HG03439 (cell line): ENCODE results near the gene PIGZ.
A peak's percentile ranks its signal among the peaks of the same experiment; 100 is the strongest.

Experiments used
- ATAC-seq: cut with Tn5 transposase; IDR thresholded peaks from one replicate; pipeline ENCODE4 v1.9.1; 2021; ENCODE audit warnings: mild to moderate bottlenecking, moderate library complexity; ENCODE audit not compliant: unreplicated experiment

PIGZ gene, protein sequence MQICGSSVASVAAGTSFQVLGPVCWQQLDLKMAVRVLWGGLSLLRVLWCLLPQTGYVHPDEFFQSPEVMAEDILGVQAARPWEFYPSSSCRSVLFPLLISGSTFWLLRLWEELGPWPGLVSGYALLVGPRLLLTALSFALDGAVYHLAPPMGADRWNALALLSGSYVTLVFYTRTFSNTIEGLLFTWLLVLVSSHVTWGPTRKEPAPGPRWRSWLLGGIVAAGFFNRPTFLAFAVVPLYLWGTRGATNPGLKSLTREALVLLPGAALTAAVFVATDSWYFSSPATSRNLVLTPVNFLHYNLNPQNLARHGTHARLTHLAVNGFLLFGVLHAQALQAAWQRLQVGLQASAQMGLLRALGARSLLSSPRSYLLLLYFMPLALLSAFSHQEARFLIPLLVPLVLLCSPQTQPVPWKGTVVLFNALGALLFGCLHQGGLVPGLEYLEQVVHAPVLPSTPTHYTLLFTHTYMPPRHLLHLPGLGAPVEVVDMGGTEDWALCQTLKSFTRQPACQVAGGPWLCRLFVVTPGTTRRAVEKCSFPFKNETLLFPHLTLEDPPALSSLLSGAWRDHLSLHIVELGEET

DNA sequence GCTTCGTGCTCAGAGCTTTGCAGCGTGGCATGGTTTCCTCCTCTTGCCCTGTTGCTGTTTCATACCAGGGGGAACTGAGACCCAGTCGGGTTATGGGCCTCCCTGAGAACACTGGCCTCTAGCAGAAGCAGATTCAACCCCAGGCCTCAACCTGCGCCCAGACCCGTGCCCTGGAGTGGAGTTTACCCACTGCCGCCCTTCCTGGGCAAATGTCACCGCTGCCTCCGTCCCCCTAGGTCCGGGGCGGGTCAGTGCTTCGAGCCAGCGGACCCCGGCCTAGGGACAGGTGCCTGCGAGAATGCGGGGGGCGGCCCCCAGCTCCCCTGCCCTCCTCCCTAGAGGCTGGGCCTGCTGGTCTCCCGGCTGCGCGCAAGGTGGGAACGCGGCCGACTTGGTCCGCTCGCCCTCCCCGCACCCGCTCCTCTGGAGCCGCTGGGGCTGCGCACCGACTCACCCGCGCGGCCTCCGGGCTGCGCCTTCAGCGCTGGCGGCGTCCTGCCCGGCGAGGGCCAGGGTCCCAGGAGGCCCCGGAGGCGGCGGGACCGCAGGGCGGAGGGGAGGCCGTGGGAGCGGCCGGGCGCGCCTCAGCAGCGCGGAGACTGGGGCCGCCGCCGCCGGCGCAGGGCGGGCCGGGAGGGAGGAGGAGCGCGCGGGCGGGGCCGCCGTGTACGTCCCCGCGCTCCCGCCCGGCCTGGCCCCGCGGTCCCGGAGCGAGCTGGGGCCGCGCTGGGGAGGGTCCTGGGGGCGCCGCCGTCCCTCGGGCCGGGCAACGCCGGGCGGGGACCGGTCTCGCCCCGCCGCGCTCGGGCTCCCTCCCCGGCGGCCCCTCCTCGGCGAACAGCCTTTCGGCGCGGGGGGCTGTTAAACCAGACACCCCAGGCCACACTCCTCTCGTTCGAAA is at the start of gene PIGZ:
TSS of gene PIGZ (minus strand) at position 601 of the 901 bp plus-strand sequence. CDS start 16,802 bp downstream, outside the sequence.
- peak; percentile 61 for ATAC-seq

DNA sequence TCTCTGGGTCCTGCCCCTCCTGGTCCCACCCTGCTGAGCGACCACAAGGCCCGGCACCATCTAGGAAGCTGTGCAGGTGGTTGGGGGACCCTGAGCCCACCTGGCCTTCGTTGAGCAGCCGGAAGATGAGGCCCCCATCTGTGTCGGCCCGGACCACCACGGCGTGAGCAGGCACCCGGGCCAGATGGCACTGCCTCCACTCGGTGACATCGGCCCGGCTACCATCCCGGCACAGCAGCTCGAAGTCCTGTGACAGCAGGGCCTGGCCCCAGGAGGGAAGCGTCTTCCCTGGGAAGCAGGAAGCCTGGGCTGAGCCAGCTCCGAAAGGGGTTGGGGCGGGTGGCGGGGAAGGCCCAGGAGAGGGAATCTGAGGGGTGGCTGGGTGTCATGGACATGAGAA is 48.4 kb upstream of the PIGZ start:
- no peak for ATAC-seq

DNA sequence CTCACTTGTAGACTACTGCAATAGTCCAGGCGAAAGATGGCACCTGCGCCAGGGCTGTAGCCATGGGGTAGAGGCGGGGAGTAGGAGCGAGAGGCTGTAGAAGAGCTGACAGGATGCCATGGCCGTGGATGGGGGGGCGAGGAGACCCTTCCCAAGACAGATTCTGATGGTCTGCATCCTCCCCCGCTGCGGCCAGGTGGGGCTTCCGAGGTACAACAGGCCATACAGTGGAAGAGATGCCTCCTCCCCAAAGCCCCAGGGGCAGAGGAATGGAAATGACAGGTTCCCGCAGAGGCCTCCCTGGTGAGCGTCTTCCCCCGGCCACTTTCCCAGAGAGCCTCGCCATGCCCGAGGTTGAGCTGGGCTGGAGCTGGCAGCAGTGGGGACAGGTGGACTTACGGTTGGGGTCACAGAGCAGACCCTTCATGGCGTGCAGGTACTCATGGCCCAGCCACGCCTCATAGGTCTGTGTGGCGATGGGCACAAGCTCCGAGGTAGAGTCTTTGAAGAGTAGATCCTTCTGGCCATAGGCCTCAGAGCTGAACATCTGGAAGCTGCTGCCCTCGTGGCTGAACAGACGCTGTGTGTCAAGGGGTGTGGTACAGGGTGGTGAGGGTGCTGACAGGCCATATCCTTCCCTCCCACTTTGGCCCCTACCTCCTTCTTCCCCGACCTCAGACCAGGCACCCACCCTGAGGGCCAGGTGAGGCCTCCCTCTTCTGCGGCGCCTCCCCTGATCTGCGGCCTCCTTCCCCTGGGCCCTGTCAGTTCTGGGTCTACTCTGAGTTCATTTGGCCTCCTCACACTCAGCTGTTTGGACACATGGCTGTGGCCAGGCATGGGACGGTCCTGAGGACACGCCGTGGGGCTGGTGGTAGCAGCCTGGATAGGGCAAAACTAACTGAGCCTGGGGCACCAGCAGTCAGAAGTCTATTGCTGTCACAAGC is 47.4 kb upstream of the PIGZ start:
- ATAC-seq: no peak

DNA sequence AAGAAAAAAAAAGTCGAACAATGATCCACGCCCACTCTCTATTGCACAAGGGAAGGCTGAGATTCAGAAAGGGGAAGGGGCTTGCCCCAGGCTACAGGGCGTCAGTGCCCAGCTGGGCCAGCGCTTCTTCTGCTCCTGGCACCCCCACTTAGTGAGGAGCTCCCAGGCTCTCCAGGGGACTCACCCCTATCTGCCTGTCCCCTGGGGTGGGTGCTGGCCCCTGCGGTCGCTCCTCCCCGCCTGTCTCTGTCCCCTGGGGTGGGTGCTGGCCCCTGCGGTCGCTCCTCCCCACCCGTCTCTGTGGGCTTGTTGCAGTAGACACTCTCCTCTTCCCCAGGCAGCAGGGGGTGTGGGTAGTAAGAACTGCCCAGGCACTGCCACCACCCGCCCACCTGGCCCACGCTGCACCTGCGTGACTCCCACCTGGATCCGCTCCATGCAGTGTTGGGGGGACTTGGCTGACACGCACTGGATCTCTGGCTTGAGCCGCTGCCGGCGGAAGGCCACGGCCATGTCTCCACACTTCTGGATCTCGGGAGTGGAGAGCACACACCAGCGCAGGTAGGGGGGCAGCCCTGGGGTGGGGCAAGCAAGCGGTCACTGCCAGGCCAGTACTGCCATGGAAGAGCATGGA is 46.4 kb upstream of the PIGZ start:
- no peak for ATAC-seq

DNA sequence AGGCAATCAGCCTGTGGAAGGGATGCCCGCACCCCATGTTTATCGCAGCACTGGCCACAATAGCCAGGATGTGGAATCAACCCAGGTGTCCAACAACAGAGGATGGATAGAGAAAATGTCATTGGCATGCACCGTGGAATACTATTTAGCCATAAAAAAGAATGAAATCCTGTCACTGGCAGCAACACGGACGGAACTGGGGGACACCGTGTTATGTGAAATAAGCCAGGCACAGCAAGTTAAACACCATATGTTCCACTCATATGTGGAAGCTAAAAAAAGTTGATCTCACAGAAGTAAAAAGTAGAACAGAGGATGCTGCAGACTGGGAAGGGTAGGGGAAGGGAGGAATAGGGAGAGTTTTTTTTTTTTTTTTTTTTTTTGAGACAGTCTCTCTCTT is 45.4 kb upstream of the PIGZ start:
- ATAC-seq: no peak

DNA sequence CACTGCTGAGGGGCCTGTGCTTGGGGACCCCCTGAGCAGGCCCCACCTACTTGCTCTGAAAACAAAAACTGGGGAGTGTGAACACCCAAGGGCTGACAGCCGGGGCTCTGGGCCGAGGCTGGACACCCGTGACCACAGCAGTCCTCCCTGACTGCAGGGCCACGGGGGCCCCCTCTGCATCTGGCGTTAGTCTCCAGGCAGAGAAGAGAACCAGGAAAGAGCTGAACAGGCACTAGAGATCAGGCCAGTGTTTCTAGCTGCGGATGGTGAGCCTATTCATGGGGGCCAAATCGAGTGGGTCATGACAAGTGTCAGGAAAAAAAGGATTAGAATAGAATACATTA is 43.9 kb upstream of the PIGZ start:
- ATAC-seq: no peak

DNA sequence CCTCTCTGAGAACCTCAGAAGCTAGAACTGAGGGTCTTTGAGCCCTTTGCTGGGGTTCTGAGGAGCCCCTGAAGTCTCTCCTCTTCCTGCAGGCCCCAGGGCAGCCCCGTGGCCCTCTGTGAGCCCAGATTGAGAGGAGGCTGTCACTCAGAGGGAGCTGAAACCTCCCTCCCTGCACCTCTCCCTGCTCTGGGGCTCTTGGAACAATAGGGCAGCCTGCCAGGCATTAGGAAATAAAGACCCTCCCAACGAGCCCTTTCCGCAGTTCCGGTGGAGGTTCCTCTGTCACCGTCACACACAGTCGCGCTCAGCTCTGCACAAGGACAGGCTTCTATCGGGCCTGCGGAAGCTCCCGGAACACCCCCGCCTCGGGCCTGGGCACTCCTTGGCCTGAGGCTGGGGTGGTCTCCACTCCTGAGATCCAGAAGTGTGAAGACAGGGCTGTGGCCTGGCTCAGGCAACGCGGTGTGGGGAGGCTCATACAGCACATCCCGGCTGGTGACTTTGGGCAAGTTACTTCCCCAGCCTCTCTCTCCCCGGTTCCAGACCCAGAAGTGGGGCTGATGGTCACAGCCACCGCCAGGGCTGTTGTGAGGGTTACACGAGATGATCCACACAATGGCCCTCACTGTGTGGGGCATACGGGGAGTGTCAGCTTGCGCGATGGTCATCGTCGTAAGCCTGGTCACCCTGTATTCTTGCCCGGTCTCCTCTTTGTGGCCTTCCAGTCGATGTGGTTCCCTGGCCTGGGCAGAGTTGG is 43.3 kb upstream of the PIGZ start:
- no peak for ATAC-seq

DNA sequence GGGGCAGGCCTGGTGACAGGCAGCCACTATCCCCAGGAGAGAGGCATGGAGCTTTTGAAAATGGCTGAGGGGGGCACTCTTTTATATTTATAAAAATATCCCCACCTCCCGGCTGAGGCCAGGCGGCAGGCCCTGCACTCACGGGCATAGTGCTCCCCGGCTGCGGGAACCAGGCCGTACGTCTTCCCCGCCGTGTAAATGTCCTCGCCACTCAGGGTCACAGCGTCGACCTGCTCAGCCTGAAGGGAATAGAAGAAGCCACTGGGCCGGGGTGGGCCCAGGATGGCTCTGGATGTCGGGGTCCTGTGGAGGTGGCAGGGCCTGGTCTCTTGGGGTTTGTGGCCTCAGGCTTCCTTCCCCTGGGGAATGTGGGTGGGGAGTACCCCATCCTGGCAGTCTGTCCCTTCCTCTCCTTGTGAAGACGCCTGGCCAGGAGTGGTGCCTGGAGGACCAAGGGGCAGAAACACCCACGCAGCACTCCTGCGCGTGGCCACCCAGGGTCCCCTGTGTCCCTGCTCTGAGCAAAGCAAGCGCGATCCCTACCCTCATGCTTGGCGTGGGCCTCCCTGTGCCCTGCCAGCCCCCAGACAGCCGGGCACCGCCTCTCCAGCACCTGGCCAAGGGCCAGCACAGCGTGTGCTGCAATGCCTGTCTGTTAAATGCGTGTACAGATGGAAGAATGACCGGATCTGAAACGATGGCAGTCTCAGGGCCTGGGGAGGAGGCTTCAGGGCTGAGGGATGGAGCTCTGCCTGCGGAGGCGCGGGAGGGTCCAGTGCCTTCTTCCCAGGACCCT is 42.1 kb upstream of the PIGZ start:
- ATAC-seq: no peak

DNA sequence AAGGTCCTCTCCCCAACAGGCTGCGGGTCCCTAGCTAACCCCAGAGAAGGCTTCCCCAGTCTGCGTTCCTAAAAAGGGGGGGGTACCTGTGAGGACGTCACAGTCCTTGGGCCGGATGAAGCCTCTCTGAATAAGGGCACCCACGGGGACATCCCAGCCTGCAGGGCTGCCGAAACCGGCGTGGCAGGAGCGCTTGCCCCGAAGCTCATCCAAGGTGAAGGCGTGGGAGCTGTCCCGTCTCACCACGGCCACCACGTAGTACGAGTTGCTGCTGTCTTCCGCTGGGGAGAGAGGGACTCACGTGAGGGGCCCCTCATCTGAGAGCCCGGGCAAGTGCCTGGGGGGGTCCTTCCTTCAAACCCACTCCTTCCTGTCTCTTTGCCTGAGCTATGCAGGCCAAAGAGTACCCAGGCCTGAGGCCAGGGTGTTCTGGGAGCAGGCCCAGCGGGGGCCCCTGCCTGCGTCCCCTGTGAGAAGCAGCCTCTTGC is 40.9 kb upstream of the PIGZ start:
- no peak for ATAC-seq

DNA sequence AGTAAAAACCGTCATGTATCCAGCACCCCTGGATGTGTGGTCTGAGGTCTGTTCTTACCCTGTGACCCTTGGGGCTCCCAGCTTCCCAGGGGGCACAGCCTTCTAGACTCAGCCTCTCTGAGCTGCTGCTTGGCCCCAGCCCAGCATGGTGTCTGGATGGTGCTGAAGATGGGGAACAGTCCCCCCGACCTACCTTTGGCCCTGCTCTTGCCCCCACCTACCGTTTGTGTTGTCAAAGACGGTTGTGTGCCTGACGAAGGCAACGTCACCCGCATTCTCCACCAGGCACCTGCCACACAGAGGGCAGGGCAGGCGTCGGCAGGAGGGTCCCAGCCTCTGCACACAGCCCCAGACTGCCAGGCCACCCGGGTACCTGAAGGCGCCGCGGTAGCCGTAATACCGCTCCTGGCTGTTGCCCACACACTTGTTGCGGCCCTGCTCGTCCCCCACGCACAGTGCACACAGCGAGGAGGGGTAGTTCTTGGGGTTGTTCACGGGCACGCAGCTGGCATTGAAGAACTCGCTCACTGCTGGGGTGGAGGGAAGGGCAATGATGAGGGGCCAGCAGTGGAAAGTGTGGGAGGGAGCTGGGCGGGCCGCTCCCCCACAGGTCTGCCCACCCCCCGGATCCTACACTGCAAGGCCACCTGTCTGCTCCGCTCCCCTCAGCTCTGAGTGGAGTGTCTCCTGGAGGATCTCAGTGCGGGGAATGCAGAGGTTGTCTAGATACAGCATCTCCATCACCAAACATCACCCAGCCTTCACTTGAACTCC is 40.0 kb upstream of the PIGZ start:
- ATAC-seq: no peak

DNA sequence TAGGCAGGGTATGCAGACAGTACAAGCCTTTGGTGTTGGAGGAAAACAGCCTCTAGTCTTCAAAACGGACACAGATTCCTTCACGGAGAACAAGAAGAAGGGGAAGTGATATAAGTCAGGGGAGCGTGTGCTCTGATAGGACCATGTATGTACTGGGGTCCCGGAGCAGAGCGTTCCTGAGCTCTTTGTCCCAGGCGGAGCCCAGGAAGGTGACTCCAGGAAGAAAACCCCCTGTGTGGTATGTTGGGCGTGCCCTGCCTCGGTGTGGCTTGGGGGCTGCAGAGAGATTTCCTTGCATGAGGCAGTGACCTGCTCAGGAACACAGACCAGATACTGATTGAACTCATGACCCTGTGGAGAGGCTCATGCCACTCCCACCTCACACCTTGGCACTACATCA is 39.3 kb upstream of the PIGZ start:
- no peak for ATAC-seq

DNA sequence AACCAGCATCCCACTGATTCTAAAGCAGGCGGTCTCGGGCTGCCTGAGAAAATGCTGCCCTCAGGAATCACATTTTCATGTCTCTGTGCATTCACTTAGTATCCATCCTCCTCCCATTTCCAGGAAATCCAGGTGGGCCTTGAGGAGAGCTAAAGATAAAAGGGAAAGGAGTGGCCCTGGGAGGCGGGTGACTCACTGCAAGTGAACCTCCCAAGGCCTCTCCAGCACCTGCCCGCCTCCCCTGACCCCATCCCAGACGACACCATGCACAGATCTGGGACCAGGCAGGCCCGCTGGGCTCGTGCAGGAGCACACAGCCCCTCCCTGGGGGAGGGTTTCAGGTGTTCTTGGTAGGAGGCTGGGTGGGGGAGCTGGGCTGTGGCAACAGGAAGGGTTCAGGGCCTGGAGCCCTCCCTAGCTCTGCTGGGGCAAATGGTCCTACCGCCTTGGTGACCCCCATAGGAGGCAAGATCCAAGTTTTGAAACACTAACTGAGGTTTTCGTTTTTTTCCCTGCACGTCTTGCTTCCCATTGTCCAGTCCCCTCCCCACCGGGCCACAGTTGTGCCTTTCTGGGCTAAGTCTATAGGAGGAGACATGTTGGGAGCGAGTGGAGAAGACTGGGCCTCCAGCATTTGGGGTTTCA is 38.8 kb upstream of the PIGZ start:
- ATAC-seq: no peak

DNA sequence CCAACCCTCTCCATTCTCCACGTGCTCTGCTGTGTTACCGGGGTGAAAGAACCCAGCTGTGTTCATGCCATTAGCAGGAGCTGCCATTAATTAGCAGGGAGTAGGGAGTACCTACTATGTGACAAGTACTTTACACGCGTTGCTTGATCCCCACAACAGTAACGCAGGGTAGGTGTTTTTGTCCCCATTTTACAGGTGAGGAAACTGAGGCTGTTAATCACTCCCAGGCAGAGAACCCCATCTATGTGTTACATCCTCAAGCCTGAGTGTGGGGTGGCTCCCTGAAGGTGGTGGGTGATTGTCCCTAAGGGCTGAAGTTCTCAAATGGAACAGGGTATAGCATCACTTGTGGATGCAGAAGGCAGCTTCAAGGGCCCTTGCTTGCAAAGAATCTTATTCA is 38.2 kb upstream of the PIGZ start:
- no peak for ATAC-seq

DNA sequence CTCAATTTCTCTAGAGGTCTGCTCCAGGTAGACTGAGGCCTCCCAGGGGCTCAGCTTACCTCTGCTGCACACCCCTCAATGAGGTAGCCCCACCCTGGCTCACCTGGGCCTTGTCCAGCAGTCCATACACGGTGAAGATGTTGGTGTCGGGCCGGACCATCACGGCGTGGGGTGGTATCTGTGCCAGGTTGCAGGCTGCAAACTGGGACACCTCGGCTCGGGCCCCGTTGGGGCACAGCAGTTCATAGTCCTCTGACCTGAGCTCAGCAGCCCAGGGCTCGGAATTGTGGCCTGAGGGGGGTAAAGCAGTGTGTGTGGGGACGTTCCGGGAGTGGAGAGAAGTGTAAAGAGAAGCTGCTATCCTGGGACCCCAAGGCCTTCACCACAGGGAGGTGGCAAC is 37.8 kb upstream of the PIGZ start:
- no peak for ATAC-seq

DNA sequence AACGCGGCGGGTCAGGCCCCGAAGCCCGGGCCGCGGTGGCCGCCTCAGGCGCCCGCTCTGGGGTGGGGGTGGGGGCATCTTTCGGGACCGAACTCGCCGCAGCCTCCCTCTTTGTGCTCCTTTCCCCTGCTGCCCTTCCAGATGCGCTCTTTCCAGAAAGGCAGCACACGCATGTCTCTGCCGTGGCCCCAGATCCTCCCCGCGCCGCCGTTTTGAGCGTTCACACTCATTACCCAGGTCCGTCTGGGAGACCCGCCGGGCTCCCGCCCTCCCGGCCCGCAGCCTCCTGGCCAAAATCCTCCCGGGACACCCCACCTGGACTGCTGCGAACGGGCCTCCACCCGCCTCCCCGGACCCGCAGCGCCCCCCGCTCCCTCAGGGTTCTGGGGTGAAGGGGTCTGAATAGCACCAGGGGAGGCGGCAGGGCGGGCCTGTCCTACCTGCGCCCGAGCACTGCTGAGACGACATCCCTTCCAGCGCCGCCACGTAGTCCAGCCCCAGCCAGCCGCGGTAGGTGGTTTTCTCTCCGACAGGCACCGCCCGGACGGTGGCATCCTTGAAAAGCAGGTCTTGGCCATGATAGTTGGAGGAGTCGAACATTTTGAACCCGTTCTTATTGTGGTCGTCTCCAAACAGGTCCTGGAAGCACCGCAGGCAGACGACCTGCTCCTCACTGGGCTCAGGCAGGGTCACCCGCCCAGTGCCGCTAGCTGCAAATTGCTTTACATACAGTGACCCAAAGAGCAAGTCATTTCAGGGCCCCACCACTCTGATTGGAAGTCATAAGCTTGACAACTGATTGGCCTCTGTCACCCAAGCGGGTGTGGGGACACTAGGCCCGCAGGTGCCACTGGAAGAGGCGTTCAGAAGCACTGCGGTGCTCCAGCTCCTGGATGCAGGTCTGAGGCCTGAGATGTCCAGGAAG is 35.1 kb upstream of the PIGZ start:
- no peak for ATAC-seq
